Posterior cingulate gyrus (tissue), 11 donors: ENCODE measurements around the gene GSG1L.

Source experiments
- DNase-seq, 10 donors: peaks; one replicate each; pipeline versions ENCODE4 v3.0.0 to v3.0.0-alpha.2; 2020 to 2021; ENCODE audit warnings: mixed read lengths in 3 of 10
- intact Hi-C: fragments of 100-400 bp; cut with DNase I; formaldehyde crosslinking; loops from one replicate; pipeline ENCODE4 v1.15.1; 2023

GSG1L gene

DNA sequence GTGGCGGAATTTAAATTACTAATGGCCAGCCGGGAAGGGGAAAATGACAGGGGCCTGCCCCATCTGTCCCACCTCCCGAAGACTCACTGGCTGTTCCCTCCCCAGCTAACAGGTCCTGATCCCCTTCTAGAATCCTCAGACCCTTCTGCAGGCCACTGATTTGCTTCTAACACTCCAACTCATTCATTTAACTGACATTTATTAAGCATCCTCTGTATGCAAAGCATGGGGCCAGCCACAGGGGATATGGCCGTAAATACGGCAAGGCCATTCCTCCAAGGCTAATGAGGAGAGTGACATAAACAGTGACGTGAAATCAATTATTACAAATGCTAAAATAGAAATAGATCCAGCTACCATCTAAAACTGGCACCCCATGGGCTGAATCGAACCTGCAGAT is 195.3 kb downstream of the GSG1L start:
- intact Hi-C loops: no loop called here
- DNase-seq: peak in 1 of 10 donors; percentile 5

DNA sequence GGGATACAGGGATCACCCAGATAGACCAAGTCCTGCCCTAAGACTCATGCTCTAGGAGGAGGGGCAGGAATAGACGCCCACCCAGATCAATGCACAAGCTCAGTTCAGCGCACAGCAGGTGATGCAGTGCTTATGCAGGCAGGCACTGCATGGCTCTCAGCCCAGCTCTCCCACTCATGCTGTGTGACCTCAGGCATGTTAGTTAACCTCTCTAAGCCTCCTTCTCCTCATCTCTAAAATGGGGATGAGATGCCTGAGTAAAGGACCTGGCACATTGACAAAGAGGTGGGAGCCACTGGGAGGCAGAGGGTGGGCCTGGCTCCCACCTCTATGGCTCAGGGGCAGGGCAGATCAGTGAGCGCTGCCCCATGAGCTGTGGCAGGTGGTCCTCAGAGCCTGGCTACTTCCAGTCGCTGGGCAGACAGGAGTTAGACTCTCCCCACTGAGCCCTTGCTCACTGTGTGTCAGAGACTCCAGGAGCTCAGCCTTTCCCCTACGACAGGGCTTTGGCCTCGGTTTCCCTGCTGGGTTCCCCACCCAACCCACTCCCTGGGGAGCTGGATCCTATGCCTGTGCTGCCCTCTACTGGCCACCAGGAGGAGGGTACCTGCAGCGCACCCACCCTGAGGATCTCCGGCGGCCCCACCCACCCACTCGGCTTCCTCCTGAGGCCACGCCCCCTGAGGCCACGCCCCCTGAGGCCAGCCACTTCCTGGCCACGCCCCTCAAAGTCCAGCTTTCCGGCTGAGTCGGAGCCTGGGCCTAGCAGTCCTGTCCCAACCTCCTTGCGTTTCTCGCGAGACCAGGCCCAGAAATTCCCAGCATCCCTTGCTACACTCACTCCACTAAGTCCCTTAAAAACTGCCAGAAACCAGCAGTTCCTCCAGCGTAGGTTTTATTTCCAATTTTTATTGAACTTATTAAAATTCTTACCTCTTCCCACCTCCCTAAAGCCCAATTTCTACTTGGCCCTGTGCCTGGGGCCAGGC is 196.1 kb downstream of the GSG1L start:
- peak; percentile 22 to 93 (median 58) for DNase-seq
- intact Hi-C loops: no loop called here

DNA sequence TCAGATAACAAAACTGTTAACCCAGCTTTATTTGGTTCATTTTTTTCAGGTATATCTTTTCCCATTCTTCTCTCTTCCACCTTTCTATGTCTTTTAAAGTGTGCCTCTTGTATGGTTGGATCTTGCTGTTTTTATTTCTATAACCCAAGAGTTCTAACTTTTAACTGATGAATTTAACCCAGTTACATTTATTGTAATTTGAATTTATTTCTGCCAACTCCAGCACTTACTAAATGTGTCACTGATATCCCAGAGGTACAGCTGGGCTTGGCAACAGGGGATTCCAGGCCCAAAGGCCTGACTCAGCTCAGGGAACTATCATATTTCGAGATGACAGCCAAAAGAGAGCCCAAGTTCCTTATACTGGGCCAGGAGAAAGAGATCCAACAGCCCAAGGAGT is 200.1 kb downstream of the GSG1L start:
- intact Hi-C loops: no loop called here
- DNase-seq: no peak

GRCh38 chr16:27862953-27863352 is 200.6 kb downstream of the GSG1L start:
- DNase-seq: no peak
- intact Hi-C loops: no loop called here

- DNase-seq: peak in 1 of 10 donors; percentile 62
- intact Hi-C loops: no loop called here
These were observed 203.4 kb downstream of the GSG1L start for GRCh38 chr16:27860091-27860490.

- no peak for DNase-seq
- intact Hi-C loops: no loop called here
These were observed 204.5 kb downstream of the GSG1L start for GRCh38 chr16:27859020-27859419.

- no peak for DNase-seq
- intact Hi-C loops: no loop called here
These were observed 209.9 kb downstream of the GSG1L start for GRCh38 chr16:27853651-27854050.

DNA sequence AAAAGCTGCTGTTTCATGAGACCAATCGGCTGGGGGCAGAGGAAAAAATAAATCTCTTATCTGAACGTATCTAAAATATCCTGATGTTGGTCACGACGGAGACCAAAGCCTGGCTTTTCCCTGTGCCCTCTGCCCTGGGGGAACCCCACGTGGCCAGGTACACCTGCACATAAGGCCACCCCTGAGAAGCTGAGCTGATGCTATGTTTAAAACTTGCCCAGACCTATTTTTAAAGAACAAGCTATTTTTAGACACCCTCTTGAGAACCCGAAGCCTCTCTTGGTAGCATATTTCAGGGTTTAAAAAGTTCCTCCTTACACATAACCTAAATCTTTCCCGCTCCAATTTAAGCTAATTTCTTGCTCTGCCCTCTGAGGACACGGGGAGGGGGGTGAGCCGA is 210.4 kb downstream of the GSG1L start:
- DNase-seq: no peak
- intact Hi-C loops: no loop called here

DNA sequence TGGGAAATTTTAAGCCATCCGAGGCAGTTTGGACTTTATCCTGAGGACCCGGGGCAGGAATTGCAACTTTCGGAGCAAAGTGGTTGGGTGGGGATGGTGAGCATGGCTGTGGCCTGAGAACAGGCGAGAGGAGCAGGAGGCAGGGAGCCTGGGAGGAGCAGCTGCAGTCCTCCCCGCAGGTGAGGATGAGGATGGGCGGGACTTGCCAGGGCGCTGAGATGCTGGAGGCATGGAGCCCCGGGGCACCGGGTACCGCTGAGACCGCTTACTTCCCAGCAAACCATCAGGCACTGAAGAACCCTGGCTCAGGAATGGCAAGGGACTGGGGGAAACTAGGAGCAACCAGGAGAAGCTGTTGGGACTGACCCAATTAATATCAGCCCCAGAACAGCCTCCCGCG is 210.8 kb downstream of the GSG1L start:
- intact Hi-C loops: no loop called here
- DNase-seq: no peak

DNA sequence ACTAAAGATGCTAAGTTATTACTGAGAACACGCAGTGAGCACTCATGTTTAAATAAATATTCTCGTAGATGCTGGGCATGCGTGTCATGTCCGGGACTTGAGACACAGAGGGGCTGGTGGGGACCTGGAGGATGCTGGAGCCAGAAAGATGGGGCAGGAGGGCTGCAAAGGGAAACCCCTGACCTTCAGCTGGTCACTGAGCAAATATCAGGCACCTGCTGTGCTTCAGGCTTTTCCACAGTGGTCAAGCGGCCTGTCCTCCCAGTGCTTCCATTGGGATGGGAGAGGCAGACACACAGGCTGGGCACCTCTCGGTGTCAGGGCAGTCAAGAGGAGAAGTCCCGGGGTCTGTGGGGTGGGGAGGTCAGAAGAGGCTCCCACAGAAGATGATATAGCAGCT is 211.4 kb downstream of the GSG1L start:
- DNase-seq: no peak

DNA sequence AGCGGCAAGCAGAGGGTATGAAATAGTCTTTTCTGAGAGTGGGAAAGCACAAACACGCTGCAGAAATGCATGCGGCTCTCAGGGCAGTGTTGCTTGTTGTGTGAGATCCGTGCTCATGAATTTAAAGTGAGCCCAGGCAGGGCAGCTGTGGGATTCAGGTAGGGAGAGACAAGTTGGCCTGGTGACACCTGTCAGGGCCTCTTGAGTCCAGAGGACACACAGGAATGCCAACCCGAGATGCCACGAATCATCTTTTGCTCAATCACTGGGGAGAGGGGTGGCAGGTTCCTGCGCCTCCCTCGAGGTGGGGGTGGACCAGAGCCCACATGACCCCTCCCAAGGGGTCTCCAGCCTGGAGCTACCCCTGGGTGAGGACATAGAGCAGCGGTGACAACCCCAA is 211.9 kb downstream of the GSG1L start:
- DNase-seq: no peak
- intact Hi-C loops: no loop called here

More for the DNA sequence above, 211.4 kb downstream of the GSG1L start:
- intact Hi-C loops: no loop called here

DNA sequence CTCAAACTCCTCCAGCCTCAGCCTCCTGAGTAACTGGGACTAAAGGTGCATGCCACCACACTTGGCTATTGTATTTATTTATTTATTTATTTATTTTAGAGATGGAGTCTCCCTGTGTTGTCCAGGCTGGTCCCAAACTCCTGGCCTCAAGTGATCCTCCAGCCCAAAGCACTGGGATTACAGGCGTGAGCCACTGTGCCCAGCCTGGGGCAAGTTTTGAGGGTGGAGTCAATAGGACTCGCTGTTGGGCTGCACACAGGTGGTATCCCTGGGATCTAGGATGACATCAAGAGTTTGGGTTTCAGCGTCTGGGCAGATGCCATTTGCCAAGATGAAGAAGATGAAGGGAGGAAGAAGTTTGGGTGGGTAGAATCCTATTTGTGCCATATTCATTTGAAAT is 213.9 kb downstream of the GSG1L start:
- DNase-seq: no peak
- intact Hi-C loops: no loop called here

DNA sequence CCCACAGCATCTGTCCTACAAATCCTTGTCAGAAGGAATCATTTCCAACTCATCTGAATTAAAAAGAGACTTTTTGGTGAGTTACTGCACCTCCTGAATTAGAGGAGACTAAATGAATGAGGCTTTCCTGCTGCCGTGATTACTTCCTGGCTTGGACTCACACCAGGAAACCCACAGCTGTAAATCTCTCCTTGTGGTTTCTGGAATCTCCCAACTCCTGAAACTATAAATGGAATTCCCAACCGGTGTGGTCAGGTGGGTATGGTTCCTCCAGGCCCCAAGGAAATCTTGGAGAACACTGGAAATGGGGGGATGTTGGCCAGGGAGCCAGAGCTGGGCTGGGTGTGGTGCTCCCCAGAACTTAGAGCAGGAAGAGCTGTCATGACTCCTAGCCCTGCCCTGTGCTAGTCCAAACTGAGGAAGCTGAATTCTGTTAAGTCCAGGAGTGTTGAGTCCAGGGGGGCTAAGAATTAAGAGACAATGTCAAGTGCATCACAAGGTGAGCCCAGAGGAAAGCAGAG is 216.4 kb downstream of the GSG1L start:
- DNase-seq: no peak

DNA sequence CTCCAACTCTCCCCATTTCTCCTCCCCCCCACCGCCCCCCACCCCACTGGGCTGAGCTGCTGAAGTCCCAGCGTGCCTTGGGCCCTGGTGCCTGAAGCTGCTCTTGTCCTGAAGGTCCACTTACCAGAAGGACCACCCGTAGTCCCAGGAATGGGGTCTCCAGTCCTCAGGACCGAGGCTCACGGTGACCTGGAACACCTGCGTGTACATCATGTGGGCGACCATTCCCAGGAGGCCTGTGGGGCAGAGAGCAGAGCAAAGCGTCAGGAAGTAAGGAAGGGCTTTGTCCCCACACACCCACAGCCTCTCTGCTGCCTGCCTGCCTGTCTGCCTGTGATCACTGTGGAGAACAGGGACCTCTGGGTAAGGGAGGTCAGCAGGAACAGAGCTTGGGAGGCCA is 218.7 kb downstream of the GSG1L start:
- no peak for DNase-seq
- intact Hi-C loops: no loop called here

More for the DNA sequence above, 216.4 kb downstream of the GSG1L start:
- intact Hi-C loops: no loop called here

GRCh38 chr16:27843800-27844199 is 219.7 kb downstream of the GSG1L start:
- no peak for DNase-seq
- intact Hi-C loops: no loop called here

DNA sequence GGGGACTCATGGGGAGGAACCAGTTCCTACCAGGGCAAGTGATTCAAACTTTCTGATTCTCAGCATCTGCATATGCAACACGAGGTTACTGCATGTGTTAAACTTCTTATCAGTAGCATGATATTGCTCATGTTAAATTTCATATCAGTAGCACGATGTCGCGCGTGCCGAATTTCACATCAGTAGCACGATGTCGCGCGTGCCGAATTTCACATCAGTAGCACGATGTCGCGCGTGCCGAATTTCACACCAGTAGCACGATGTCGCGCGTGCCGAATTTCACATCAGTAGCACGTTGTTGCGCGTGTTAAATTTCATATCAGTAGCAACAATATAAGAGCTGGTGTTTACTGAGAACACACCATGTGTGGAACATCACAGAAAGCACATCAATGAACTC is 221.6 kb downstream of the GSG1L start:
- intact Hi-C loops: no loop called here
- DNase-seq: peak in 1 of 10 donors; percentile 68

DNA sequence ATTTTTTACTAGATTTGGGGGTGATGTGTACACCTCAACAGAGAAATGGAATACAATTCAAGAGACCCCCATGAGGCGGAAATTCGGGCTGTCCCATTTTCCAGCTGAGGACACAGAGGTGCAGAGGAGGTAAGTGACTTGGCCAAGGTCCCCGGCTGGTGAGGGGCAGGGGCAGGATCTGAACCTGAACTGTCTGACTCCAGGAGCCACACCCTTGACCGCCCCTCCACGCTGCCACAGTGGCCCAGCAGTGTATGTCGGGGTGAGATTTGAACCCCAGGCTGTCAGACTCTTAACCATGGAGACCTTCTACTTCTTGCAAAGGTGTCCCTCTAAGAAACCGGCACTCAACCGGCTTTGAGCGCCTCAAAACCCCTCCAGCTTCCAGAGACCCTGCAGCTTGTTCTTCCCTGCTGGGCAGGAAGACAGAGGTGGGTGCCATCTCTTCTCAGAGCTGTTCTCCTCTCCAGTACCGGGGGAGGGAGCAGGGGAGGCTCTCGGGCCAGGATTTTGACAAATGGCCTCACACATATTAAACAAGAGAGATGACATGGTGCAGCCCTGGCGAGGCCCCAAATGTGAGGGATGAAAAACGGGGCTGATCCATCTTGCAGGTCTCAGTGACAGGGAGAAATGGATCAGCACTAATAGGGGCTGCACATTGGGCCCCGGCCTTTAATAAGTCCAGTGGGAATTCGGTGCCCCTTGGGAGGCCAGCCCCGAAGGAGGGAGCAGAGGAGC is 222.3 kb downstream of the GSG1L start:
- no peak for DNase-seq
- intact Hi-C loops: no loop called here

- no peak for DNase-seq
- intact Hi-C loops: no loop called here
These were observed 223.0 kb downstream of the GSG1L start for GRCh38 chr16:27840311-27841060.

GRCh38 chr16:27839419-27839818 is 224.1 kb downstream of the GSG1L start:
- intact Hi-C loops: no loop called here
- DNase-seq: no peak

GRCh38 chr16:27838536-27839175 is 224.9 kb downstream of the GSG1L start:
- intact Hi-C loops: no loop called here
- DNase-seq: no peak
